HG03460 (cell line): ENCODE measurements around the gene ABCB9.

Experiments
- ATAC-seq: cut with Tn5 transposase; IDR thresholded peaks from one replicate; pipeline ENCODE4 v1.9.1; 2021; ENCODE audit not compliant: unreplicated experiment

Gene ABCB9

DNA sequence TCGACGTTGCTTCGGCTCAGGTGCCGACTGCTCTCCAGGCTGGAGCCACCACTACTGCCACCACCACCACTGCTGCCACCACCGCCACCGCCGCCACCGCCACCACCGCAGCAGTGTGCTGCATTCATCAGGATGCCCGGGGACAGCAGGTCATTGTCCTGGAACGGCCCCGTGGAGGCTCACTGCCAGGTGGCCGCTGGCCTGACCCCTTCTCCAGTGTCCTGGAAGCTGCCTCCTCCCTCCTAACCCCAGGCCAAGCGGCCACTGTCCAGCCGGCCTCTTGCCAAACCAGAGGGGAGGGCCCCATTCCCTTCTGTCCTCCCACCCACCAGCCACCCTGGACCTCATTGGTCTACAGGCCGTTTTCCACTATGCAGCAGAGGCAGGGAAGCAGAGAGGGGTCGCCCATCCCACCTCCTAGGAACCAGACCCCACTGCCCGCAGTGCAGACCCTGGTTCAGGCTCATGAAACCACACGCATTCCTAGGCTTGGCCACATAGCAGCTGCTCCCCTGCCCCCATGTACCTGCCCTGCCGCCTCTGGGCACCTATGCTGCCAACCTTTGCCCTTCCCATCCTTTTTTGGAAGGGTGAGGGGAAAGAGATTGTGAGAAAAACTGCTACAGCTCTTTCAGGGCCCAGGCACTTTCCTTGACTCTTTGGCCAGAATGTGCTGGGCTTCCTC lies 29.4 kb upstream of the ABCB9 start:
- no peak for ATAC-seq

DNA sequence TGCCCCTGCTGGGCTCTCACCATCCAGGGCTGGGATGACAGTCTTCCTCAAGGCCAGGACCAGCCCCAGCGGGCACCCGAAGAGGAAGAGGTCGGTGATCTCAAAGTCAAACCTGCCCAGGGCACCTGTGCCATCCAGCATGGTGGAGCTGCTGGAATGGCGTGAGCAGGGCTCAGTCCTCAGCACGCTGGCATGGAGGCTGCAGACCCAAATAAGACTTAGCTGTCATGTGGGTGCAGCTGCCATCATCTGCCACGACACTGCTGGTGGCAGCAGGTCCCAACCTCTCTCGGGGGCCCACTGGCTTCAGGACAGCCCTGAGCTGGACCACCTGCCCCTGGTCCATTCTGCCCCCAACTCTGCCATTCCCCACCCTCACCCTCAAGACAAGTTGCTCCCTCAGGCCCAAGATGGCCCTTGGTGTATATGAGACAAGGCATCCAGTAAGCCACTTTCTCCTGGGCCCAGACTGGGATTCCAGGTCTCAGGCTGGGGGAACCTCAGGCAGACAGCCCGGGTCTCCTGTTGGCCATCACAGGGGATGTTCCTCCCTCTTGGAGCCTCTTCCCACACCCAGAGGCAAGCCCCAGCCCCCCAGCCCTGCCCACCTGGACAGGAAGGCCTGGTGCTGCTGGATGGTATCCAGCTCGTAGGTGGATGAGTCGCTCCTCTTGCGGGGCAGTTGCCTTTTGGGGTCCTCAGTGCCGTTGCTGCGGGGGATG lies 28.7 kb upstream of the ABCB9 start:
- ATAC-seq, result no peak

DNA sequence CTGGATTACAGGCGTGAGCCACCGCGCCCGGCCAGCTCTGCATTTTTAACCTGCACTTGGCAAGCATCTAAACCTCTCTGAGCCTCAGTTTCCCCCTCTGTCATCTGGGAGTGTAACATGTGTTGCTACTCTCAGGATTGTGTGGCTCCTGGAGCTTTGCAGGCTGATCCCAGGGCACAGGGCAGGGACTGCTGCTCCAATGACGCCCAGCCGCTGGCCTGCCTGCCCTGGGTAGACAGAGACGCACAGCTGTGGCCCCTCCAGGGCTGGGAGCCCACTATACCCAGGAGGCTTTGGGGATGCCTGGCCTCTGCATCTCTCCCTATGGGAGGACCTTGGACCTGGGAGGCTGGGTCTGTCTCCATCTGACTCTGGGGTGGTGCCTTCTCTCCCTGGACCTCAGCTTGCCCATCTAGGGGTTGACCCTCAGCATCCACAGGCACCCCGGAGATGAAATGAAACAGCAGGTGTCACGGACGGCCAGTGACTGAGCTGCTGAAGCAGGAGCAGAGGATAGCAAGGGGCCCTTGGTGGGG lies 27.9 kb upstream of the ABCB9 start:
- ATAC-seq, result no peak

DNA sequence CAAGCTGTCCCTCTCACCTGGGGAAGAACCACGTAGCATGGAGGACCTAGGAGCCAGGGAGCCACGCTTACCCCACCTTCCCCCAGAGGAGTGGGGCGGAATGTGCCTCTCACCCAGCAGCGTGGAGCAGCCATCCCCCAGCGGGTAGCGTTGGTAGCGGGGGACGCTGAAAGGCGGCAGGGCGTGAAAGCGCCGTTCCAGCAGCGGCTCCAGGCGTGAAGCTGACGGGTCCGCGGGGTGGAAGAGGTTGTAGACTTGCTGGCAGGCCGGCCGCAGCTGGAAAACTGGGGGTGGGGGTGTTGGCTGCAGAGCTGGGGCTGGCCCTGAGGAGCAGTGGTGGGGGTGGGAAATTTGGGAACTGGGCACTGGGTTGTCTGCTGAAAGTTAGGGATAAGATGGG lies 26.1 kb upstream of the ABCB9 start:
- no peak for ATAC-seq

DNA sequence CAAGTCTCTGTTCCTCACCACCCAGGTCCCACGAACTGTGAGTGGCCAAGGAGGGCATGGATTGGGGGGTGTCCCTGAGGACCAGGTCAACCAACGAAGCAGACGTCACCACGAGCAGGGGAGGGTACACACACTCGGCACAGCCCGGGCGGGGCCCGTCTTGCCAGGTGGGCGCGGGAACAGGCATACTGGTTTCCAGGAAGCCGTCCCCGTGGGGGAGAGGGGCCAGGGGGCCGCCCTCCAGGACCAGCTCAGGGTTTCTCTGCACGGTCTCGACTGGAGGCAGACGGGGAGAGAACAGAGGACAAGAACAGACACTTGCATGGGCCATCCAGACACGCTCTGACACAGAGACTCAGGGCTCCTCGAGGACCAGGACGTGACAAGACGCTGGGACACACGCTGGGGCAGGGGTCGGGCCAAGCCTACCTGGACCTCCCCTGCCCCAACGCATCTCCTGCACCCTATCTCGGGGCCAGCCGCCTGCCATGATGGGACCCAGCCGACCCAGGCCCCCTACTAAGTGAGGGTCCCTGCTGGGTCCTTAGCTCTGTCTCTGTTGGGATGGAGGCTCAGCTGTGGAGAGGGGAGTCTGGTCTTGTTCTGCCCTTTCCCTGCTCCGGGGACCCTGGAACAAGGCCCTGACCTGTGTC lies 25.5 kb upstream of the ABCB9 start:
- ATAC-seq, result no peak

DNA sequence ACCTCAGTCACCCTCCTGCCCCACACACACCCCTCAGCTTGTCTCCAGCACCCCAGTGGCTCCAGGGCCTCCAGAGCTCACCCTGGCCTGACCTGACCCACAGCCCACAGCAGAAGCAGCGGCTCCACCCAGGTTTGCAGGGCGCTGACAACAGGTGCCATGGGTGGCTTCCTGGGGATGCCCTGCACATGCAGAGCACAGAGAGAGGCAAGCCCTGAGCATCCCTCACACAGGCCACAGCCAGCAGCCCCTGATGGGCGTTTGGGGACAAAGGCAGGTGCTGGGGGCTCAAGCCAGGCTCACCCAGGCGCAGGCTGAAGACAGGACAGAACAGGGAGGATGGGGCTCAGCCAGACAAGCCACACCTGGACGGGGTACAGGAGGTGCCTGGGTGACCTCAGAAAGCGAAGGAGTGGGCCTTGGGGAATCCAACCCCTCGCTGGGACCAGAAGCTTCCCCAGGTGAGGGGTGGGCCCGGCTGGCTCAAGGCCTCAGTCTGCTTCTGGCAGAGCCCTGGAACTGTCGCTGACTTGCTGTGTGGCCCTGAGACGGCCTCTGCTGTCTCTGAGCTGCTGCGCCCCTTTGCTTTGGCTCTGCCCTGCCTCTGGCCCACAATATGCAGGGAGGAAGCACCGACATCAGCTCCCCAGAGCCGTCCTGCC lies 24.8 kb upstream of the ABCB9 start:
- no peak for ATAC-seq

DNA sequence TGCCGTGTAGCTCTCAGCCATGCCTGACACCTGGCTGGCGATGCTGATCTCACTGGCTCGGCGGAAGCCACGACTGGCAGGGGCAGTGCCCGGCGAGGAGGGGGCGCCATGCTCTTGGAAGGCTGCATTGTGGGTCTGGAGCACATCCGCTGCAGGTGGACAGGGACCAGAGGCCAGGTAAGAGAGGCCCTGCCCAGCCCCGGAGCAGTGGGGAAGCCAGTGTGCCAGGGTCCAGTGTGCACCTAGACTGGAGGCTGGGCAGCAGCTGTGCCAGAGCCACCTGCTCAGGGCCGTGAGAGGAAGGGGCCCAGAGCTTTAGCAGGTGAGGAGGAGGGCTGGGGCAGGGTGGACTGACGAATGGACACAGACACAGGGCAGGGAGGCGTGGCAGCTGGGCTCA lies 24.3 kb upstream of the ABCB9 start:
- no peak for ATAC-seq

DNA sequence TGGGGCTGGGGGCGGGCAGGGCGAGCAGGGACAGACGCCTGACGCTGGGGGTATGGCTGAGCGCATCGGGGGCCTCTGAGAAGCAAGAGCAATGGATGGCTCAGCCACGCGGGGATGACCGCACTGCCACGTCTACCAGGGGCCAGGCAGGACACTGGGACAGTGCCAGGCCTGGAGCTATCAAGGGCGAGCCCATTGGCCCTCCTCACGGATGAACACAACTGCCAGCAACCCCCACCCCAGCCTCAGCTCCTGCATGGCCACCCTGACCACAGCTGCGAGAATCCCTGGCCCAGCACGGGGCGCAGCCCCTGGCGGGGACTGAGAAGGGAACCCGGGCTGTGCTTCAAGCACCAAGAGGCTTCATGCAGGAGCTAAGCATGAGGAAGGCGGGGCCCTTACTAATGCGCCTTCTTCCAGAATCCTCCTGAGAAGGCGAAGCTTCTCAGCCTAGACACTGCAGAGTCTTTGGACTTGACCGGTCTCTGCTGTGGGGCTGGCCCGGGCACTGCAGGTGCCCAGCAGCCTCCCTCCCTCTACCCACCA lies 23.7 kb upstream of the ABCB9 start:
- ATAC-seq, result no peak

DNA sequence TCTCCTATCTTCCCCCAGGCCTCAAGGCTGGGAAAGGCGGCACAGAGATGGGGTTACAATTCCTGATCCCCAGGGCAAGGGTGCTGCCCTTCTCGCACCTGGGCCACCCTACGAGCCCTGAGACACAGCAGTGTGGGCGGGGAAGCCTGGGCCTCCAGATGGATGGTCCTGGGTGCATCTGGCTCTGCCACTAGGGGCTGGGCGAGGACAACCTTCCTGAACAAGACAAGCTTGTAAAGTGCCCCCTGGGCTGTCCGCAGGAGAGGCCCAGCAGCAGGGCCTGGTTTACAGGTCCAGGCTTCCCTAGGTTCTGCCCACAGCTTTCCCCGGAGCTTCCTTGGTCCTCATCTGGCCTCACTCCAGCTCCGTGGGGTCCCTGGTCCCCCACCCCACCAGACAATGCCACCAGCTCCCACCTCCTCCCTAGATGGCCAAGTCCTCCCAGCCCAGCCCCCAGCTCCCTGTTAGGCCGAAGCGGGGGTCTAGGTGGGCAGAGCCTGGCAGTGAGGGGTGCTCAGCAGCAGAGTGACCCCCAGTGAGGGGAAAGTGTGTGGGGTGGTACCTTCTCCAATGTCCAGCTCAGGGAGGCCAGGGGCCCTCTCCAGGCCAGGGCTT lies 23.1 kb upstream of the ABCB9 start:
- no peak for ATAC-seq

DNA sequence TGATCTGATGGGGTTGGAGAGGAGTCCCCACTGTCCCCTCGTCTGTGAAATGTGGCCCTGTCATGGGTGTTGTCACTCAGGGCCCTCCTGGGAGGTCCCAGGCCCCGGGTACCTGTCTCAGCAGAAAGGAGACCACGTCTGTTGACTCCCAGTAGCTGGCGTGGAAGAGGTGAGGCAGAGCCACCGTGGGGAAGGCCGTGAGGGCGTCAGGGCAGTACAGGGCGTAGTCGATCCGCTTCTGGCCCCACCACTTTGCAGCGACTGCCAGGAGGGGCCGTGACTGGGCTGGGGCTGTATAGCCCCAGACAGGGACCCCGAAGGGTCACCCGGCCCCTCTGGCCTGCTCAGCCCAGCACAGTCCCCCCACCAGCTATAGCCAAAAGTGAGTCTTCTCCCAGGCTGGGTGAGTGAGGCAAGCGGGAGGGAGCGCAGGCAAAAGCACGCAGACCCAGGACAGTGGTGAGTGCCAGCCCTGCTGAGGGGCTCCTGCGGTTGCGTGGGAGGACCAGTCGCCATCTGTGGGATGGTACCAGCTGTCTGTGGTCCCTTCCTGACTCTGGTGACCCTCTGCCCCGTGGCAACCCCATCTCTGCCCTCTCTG lies 22.4 kb upstream of the ABCB9 start:
- no peak for ATAC-seq

DNA sequence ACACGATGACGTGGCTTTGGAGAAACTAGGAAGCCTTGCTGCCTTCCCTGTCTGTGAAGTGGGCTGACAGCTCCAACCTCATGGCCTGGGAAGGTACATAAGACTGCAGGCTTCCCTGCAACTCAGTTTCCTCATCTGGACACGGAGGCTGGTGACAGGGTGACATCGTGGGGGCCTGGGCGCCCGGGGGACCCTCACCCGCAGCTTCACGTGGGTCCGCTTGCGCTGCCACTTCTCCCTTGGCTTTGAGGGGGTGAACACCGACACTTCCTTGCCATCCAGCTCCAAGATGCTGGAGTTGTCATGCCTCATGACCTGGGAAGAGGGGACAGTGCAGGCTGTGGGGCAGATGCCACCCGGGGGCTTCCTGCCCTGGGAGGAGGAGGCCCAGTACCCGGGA lies 21.8 kb upstream of the ABCB9 start:
- no peak for ATAC-seq

DNA sequence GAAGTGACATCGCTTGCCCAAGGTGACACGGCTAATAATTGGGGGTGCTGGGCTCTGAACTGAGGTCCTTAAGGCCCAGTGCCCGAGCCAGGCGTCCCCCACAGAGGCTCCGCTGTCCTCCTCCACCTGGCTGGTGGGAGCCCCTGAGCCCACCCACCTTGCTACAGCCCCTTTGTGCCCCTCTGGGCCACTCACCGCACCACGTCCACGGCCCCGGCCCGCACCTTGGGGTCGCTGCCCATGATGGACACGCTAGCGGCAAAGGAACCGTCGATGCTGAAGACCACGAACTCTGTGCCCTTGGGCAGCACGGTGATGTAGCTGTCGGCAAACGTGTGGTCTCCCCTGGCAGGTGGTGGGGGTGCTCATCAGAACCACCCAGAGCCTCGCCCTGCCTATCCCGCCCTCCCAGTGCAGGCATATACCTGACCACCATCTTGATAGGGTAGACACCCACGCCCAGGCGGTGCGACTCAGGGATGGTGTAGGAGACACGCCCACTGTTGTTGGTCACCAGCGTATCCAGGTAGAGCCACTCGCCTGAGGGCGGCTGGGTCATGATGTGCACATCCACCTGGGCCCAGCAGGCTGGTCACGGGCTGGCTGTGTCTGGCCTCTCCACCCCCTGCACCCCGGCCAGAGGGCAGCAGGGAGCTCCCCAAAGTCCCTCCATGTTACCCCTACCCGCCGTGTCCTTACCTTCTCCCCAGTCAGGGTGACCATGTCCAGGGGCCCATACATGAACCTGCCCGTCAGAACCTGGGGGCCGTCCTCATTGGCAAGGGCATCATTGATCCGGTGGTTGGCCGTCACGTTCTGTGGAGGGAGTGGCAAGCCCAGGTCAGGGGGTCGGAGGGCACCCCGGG lies 21.1 kb upstream of the ABCB9 start:
- ATAC-seq, result no peak

DNA sequence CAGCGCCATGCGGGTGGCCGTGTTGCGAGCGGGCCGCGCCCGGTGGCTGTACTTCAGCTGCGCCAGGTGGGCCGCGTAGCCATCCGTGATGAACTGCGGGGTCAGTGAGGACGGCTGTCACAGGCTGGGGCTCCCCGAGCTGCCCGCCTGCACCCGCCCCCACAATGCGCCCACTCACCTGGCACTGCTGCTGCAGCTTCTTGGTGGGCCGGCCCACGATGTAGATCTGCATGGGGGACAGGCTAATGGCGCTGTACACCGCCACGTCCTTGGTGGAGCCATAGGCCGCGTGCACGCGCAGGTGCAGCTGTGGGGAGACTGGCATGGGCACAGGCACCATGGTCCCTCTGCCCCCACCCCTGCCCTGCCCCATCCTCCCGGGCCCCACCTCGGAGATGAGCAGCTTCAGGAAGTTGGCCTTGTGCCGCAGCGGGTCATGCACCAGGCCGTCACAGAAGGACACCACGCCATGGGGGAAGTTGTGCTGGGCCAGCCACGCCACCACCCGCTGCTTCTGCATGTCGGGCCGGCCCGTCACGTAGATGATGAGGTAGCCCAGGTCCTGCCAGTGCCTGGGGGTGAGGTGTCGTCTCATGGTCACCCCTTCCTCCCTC lies 20.1 kb upstream of the ABCB9 start:
- ATAC-seq, result no peak

DNA sequence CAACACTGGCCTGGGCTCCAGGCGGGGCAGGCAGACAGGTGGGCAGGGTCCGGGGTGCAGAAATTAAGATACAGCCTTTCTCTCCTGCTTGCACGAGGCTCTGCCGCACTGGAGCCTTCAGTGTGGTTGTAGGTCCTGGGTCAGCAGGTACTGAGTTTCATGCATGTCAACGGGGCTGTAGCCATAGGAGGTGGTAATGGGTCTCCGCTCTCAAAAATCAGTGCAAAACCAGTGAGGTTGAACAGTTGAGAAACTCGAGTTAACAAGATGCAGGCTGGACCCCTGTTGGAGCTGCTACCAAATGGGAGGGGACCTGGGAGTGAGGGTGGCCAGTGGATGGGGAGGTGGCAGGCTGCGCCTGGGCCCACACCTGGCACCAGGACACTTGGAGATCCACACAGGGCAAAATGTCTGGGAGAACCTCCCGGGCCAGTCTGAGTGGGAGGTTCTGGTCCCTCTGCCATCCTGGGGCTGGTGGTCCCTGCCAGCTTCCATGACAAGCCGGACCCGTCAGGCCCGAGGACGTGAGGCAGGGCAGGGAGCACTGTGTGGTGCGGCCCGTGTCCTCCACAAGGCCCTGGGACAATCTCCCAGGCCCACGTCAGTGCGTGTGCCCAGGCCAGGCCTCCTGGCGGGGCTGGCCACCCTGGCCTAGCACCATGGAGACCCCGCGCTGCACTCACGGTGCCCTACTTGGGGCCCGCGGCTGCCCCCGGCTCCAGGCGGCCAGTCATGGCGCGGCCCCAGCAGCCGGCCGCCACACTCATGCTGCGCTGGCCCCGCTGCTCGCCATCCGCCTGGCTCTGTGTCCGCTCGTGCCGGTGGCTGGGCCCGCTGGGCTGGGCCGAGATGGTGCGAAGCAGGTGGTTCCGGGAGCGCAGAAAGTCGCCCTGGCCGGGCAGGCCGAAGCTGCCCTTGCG lies 19.3 kb upstream of the ABCB9 start:
- ATAC-seq, result no peak

DNA sequence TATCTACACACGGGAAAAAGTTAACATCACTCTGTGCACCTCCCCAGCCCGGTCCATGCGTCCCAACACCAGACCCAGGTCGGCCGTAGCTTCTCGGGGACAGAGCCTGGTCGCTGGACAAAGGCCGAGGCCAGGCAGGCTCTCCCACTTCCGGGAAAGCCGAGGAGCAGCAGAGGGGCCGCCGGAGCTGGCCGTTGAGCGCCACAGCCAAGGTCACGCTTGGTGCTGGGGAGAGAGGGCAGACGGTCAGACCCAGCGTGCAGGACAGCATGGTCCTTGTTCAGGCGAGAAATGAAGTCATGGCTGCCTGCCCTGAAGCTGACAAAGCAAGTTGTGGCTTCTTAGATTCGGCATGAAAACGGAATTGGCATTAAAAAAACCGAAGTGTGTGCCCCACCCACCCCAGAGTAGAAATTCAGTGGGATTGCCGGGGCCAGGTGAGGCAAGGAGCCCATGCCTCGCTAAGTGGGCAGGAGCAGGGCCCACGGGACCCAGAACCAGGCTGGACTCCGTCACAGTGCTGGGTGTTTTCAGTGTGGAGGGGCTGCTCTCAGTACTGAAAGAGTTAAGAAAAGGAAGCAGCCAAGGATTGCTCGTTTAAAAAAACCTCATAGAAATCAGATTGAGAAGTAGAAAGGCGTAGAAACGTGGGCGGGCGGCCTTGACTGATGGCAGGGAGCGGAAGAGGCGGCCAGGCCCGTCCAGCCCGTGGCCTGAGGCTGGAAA lies 18.5 kb upstream of the ABCB9 start:
- ATAC-seq, result no peak

DNA sequence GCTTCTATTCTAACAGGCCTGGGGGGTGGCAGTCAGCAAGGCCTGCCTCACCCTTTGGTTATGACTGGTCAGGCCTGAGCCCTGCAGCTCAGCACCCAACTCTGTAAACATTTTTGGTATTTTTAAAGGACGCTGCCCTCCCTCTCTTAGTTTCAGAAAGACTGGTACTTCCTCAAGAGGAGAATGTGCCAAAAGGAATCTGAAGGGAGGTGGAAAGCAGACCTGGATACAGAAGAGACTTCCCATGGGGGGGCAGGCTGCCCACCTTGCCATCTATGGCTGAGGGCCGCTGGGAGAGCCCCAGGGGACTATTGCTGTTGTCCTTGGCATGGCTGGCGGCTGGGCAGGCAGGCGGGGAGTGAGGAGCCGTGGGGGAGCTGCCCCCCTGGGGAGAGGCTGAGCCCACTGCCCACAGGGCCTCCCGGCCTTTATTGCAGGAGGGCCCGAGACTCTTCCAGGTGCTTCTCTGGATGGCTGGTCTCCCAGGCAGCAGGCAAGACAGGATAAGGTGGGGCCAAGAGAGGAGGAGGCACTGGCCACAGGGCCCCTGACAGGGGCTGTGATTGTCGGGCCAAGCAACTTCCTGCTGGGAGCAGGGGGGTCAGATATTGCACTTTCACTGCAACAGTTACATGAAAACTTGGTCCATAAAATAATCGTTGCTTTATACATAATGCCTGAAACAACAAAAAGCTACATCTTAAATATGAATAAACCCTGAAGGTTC lies 17.7 kb upstream of the ABCB9 start:
- ATAC-seq, result no peak
